ENCODE data around the gene DACH1. TPM values are rescaled to one million over a fixed set of nuclear protein-coding genes. Genes with fewer than 3 reads are reported as not detected.
A peak's percentile ranks its signal among the peaks of the same experiment; 100 is the strongest.

DACH1 gene
- total RNA-seq, 2 donors from 2014 or later, result 0.39 to 1.6 TPM

DNA sequence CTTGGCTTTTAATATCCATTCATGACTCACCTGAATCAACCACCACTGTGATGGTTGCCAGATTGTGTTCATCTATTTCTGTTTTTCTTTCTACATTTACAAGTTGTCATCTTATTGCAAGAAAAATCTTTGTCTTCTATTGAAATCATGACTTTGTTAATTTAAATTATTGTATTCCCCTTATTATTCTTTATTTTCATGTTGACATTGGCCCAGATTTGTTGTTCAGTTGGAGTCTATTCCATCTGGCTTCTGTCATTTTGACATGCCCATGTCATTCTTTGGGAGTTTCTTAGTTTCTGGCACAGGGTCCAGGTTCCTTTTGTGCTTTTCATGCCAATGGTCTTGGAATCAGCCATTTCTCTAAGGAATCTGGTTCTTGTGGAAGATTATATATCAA is 19.9 kb upstream of the DACH1 start:
- Histone ChIP-seq H3K27ac (no peak overlapping the region), H3K9me3 (peaks cover 0 to 5% of the 10 kb centered on the region in 2 donors), H3K4me1 (no peaks in the 10 kb centered on the region), H3K36me3 (no peaks in the 10 kb centered on the region), H3K27me3 (no peaks in the 10 kb centered on the region), H3K4me3 (no peak overlapping the region)
- TF ChIP-seq, protein P1, sequence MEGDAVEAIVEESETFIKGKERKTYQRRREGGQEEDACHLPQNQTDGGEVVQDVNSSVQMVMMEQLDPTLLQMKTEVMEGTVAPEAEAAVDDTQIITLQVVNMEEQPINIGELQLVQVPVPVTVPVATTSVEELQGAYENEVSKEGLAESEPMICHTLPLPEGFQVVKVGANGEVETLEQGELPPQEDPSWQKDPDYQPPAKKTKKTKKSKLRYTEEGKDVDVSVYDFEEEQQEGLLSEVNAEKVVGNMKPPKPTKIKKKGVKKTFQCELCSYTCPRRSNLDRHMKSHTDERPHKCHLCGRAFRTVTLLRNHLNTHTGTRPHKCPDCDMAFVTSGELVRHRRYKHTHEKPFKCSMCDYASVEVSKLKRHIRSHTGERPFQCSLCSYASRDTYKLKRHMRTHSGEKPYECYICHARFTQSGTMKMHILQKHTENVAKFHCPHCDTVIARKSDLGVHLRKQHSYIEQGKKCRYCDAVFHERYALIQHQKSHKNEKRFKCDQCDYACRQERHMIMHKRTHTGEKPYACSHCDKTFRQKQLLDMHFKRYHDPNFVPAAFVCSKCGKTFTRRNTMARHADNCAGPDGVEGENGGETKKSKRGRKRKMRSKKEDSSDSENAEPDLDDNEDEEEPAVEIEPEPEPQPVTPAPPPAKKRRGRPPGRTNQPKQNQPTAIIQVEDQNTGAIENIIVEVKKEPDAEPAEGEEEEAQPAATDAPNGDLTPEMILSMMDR (IDR thresholded peaks at IDR 0.05), result no peak
- DNase-seq (ENCODE audit: low spot score), result no peak

DNA sequence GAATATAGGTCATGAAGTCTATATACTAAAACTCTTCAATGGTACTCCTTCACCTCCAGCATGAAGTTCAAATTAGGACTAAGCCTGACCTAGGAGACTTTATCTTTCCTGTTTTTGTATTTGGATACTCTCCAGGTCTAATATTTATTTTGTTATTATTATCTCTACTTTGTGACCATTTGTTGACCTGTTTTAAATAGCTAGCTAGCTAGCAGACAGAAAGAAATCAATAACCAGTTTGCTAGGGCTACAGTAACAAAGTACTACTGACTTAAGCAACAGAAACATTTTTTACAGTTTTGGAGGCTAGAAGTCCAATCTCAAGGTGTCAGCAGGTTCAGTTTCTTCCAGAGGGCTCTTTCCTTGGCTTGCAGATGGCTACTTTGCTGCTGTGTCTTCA is 15.1 kb upstream of the DACH1 start:
- TF ChIP-seq, protein P1 (IDR thresholded peaks at IDR 0.05), result no peak
- H3K9me3 ChIP-seq, result peaks cover 0 to 5% of the 10 kb centered on the region in 2 donors
- no peak overlapping the region for H3K27ac ChIP-seq
- H3K27me3 ChIP-seq, result no peaks in the 10 kb centered on the region
- no peak overlapping the region for H3K4me3 ChIP-seq
- DNase-seq (ENCODE audit: low spot score), result no peak
- H3K4me1 ChIP-seq, result no peaks in the 10 kb centered on the region
- H3K36me3 ChIP-seq, result no peaks in the 10 kb centered on the region

DNA sequence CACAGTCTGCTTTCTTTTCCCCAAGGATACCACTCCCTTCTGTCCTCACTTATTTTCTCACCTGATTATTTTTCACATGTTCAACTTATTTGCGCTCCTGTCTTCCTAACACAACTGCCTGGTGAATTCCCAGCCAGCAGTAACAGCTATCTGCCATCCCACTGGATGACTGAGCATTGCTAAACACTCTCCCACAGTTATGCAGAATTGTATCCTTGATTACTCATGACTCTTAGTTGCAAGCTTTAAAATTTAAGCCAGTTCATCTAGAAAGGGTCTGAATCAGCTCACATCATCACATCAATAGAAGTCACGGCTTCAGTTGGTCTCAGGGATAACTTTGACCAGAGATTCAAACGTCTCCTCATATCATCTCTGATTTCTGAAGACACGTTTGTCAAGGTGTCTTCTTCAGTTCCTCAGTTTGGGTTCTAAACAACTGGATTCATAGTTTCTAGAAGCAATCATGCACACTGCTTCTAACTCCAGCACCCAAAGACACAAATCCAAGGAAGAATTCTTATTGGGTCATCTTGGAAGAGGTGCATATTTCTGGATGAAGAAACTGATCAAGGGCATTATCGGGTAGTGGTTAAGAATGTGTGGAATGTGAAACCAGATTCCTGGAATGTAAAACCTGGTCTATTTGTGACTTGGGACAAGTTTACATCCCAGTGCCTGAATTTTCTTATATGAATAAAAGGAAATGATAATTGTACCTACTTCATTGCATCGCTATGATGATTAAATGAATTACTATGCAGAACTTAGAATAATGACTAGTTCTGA is 13.9 kb upstream of the DACH1 start:
- H3K27ac ChIP-seq, result no peak overlapping the region
- no peak overlapping the region for H3K4me3 ChIP-seq
- no peaks in the 10 kb centered on the region for H3K27me3 ChIP-seq
- peaks cover 0 to 5% of the 10 kb centered on the region in 2 donors for H3K9me3 ChIP-seq
- no peaks in the 10 kb centered on the region for H3K36me3 ChIP-seq
- TF ChIP-seq, protein P1 (IDR thresholded peaks at IDR 0.05), result no peak
- H3K4me1 ChIP-seq, result no peaks in the 10 kb centered on the region
- no peak for DNase-seq (ENCODE audit: low spot score)

DNA sequence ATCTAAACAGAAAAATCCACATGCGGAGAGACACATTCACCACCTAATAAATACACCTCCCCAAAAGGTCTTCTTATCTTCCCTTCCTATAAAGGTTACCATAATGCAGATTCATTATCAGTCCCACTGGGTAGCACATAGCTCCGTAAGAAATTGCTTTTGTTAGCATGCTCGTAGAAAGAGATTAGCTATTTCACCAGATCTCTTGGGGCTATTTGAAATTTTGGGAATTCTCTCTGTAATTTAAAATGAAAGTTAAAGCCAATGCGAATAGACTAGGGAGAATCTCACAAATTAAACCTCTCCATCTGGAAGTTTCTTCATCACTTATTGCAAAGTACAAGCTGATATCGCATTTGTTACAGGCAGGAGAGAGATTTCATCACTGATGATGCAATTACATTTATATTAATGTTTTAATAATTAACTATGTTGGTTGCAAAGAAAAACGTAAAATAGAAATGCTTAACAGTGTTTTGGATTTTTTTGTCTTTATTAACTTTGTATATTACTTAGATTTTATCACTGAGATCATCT is 12.9 kb upstream of the DACH1 start:
- Histone ChIP-seq H3K4me1 (no peaks in the 10 kb centered on the region), H3K36me3 (no peaks in the 10 kb centered on the region), H3K9me3 (peaks cover 0 to 5% of the 10 kb centered on the region in 2 donors), H3K27me3 (no peaks in the 10 kb centered on the region), H3K4me3 (no peak overlapping the region), H3K27ac (no peak overlapping the region)
- TF ChIP-seq, protein P1 (IDR thresholded peaks at IDR 0.05), result no peak
- DNase-seq (ENCODE audit: low spot score), result no peak

DNA sequence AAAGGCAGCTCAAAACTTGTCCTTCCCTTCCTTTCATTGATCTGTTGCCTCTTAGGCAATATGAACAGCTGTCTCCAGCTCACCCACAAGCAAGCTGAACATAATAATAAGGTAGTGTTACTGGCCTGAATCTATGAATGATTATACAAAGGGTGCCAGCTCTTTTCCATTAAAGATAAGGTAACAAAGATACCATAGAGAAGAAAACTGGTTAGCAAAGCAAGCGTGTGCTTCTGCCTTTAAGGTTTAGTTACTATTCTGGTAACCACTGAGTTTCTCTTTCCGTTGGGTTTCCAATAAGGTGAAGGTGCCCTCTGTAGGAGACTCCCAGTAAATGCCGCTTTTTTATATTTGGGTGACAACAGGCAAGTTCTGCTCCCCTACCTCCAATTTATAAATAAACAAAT is 12.1 kb upstream of the DACH1 start:
- H3K36me3 ChIP-seq, result no peaks in the 10 kb centered on the region
- TF ChIP-seq, protein P1 (IDR thresholded peaks at IDR 0.05), result peak in 1 of 2 donors; percentile 69
- H3K9me3 ChIP-seq, result peaks cover 0 to 5% of the 10 kb centered on the region in 2 donors
- no peak for DNase-seq (ENCODE audit: low spot score)
- no peak overlapping the region for H3K27ac ChIP-seq
- H3K4me1 ChIP-seq, result no peaks in the 10 kb centered on the region
- no peak overlapping the region for H3K4me3 ChIP-seq
- H3K27me3 ChIP-seq, result no peaks in the 10 kb centered on the region
